Sciatic nerve (tissue), 2 donors: ENCODE measurements around the gene PLCG2. TPM values are rescaled to one million over a fixed set of nuclear protein-coding genes. Genes with fewer than 3 reads are reported as not detected.
"Not testable (repeated sequence)": the region's sequence is repeated elsewhere in the genome, so short reads cannot be mapped to it uniquely, and the experiment has no call there.

ENCODE experiments used
- ATAC-seq: fragments of 200-7000 bp; cut with Tn5 transposase; one replicate; pipeline ENCODE4 v1.9.1; 2020; ENCODE audit warnings: mild to moderate bottlenecking, moderate library complexity
- DNase-seq: peaks from one replicate; pipeline ENCODE4 v3.0.0-alpha.2; 2020; ENCODE audit warnings: low spot score
- intact Hi-C: fragments of 100-400 bp; cut with DNase I; formaldehyde crosslinking; loops from one replicate; pipeline ENCODE4 v1.14.2; 2022
- total RNA-seq: library from RNA; stranded (reverse); fragmentation: NEBNext Ultra II Directional; extraction: Animal tissue kit (Norgen Biotek cat#: 25700); gene quantifications from one replicate; pipeline ENCODE4 v1.2.1, GENCODE V29; 2021
- donor health status: DM: no; HTN: no; CAD: no.
- donor health status: DM: no; HTN: no; CAD: no.

PLCG2 gene
- total RNA-seq, 1 donor from 2014 or later: 40.7 TPM

GRCh38 chr16:81752225-81752875, 26.7 kb upstream of the PLCG2 start:
- DNase-seq (peak; percentile 62), ATAC-seq (peak; percentile 87)

GRCh38 chr16:81752876-81753227, 26.2 kb upstream of the PLCG2 start:
- intact Hi-C loops: no loop called here
- no peak for DNase-seq
- ATAC-seq: no peak

More at GRCh38 chr16:81752225-81752875, 26.7 kb upstream of the PLCG2 start:
- intact Hi-C loops: no loop called here

- ATAC-seq (no peak), DNase-seq (no peak)
- intact Hi-C loops: no loop called here
Measured at GRCh38 chr16:81754858-81755257, 24.2 kb upstream of the PLCG2 start.

- intact Hi-C loops: no loop called here
- ATAC-seq (peak; percentile 61), DNase-seq (no peak)
Measured at GRCh38 chr16:81755915-81756614, 23.0 kb upstream of the PLCG2 start.

- intact Hi-C loops: no loop called here
- no peak for ATAC-seq
Measured at GRCh38 chr16:81756615-81757356, 22.3 kb upstream of the PLCG2 start.

GRCh38 chr16:81758376-81758775, 20.7 kb upstream of the PLCG2 start:
- no peak for DNase-seq
- no peak for ATAC-seq
- intact Hi-C loops: no loop called here

More at GRCh38 chr16:81756615-81757356, 22.3 kb upstream of the PLCG2 start:
- no peak for DNase-seq

GRCh38 chr16:81762322-81762721, 16.8 kb upstream of the PLCG2 start:
- intact Hi-C loops, DNase-seq, ATAC-seq: not testable (repeated sequence)

- DNase-seq (no peak), ATAC-seq (no peak)
- intact Hi-C loops: no loop called here
Measured at GRCh38 chr16:81765111-81765919, 13.8 kb upstream of the PLCG2 start.

- DNase-seq: no peak
- intact Hi-C loops: no loop called here
- no peak for ATAC-seq
Measured at GRCh38 chr16:81765969-81766368, 13.1 kb upstream of the PLCG2 start.

- ATAC-seq (no peak), DNase-seq (no peak)
- intact Hi-C loops: no loop called here
Measured at GRCh38 chr16:81767987-81768592, 11.0 kb upstream of the PLCG2 start.

- ATAC-seq (no peak), DNase-seq (no peak)
- intact Hi-C loops: no loop called here
Measured at GRCh38 chr16:81770008-81770407, 9.1 kb upstream of the PLCG2 start.

- no peak for ATAC-seq
Measured at GRCh38 chr16:81774348-81774747, 4.7 kb upstream of the PLCG2 start.

GRCh38 chr16:81775570-81775969, 3.5 kb upstream of the PLCG2 start:
- ATAC-seq (no peak), DNase-seq (no peak)
- intact Hi-C loops: no loop called here

More at GRCh38 chr16:81774348-81774747, 4.7 kb upstream of the PLCG2 start:
- DNase-seq: no peak
- intact Hi-C loops: no loop called here

- DNase-seq: no peak
- intact Hi-C loops: no loop called here
- no peak for ATAC-seq
Measured at GRCh38 chr16:81778231-81778630, 860 bp upstream of the PLCG2 start.

- intact Hi-C loops: no loop called here
- ATAC-seq (peak; percentile 34), DNase-seq (peak; percentile 67)
Measured at GRCh38 chr16:81779536-81780320, 637 bp downstream of the PLCG2 start.

- intact Hi-C loops: no loop called here
- ATAC-seq (no peak), DNase-seq (no peak)
Measured at GRCh38 chr16:81780350-81780749, 1.3 kb downstream of the PLCG2 start.

GRCh38 chr16:81782236-81782635, 3.1 kb downstream of the PLCG2 start:
- no peak for DNase-seq
- no peak for ATAC-seq
- intact Hi-C loops: no loop called here
